ENCODE results near the gene UMAD1.

Gene UMAD1

DNA sequence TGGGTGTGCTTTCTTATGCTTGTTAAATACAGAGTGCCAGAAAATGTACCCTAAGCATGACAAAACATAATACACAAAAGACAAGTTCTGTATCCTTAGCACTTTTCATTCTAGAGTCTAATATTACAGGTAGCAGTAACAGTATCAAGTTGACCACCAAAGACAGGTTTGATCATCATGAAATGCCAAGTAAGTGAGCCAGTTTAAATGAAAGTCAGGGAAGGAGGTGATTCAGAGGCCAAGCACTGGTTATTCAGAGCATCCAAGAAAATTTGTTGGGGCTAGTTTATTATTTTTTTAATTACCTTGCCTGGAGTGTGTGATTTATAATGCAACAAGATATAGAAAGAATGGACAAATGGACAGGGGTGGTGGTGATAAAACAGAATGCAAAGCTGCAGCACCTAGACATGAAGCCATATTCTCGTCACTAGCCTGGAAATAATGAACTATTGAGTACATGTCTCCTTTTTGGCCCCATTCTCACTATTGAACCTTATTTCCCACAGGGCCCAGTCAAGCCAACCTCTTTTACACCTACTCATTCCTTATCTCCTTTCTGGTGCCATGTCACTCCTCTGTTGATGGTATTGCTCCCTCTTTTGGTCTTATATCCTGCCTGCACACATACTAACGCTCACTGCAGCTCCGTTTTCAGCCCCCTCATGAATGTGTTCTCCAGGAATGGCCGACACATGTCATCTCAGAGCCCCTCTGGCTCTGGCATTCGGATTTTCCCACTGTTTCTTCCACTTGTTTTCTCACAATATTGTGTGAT, 249.4 kb downstream of the UMAD1 start:
- Histone ChIP-seq H3K27me3 (replicated peaks) (no peaks in the 10 kb centered on the region), H3K27ac (no peak overlapping the region), H3K36me3 (replicated peaks) (no peaks in the 10 kb centered on the region), H3K4me3 (ENCODE audit: low read depth, low read length) (no peak overlapping the region)
- DNase-seq = no peak
- in situ Hi-C loops (cut with HindIII; ENCODE audit: low pct_ligation_motif_present, low sequenced_read_pairs) = no loop called here
- no peak for TF ChIP-seq CTCF (IDR thresholded peaks at IDR 0.05; ENCODE audit: low read depth, low read length, missing control alignments)

DNA sequence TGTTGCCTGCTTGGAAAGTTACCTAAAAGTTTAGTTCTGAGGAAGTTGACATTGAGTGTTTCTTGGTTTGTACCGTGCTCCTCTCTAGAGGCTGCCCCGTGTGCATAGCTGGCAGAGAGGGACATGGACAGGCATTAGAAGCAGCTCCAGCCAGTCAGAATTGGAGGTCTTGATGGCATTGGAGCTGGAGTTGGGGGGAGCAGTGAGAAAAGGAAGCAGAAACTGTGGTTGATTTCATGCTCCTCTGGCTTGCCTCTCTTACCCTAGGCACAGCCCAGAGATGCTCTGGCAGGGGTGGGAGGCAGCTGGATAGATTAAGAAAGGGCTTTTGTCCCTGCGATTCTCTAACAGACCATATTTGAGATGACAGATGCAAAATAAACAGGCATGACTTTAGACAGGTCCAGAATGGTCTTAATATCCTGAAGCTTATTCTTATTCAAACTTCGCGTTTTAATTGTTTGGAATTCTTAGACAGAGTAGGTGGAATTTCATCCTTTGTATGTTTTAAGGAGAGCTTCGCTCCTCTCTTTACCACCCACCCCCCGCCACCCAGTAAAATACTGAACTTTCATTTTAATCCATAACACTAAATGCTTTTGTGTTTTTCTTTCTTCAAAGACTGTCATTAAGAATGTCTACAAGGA, 254.6 kb downstream of the UMAD1 start:
- no peak for TF ChIP-seq CTCF (IDR thresholded peaks at IDR 0.05; ENCODE audit: low read depth, low read length, missing control alignments)
- no peak for DNase-seq
- H3K27ac ChIP-seq = no peak overlapping the region
- no peak overlapping the region for H3K4me3 ChIP-seq (ENCODE audit: low read depth, low read length)
- H3K27me3 ChIP-seq (replicated peaks) = no peaks in the 10 kb centered on the region
- no peaks in the 10 kb centered on the region for H3K36me3 ChIP-seq (replicated peaks)
- in situ Hi-C loops (cut with HindIII; ENCODE audit: low pct_ligation_motif_present, low sequenced_read_pairs) = no loop called here

DNA sequence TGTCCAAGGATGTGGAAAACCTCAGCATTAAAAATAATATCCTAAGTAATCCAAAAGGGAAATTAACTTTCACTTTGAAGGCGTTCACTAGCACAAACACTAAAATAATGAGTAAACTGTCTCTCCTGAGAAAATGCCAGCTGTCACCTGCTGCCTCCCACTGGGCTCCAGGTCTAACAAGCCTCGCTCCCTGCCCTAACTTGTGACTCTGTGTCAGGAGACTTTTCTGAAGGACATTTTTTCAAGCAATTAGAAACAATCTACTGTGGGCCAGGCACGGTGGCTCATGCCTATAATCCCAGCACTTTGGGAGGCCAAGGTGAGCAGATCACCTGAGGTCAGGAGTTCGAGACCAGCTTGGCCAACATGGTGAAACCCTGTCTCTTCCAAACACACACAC, 255.2 kb downstream of the UMAD1 start:
- Histone ChIP-seq H3K27me3 (replicated peaks) (no peaks in the 10 kb centered on the region), H3K27ac (no peak overlapping the region), H3K36me3 (replicated peaks) (no peaks in the 10 kb centered on the region), H3K4me3 (ENCODE audit: low read depth, low read length) (no peak overlapping the region)
- in situ Hi-C loops (cut with HindIII; ENCODE audit: low pct_ligation_motif_present, low sequenced_read_pairs) = no loop called here
- TF ChIP-seq CTCF (IDR thresholded peaks at IDR 0.05; ENCODE audit: low read depth, low read length, missing control alignments) = no peak
- DNase-seq = no peak

DNA sequence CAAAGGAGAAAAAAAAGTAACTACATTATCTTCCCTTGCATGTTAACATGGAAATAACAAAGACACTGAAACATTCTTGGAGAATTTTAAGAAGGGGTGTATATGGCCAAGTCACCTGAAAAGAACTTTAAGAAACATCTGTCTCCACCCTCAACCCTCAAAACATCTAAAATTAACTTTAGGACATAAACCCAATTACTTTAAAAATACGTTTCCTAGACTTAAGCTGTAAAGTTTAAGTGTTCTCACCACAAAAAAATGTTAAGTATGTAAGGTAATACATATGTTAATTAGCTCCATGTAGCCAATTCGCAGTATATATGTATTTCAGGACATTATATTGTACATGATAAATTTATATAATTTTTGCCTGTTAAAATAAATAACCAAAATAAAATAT, 257.0 kb downstream of the UMAD1 start:
- DNase-seq = no peak

GRCh38 chr7:7897949-7898515, 257.5 kb downstream of the UMAD1 start:
- Histone ChIP-seq H3K36me3 (replicated peaks) (no peaks in the 10 kb centered on the region), H3K4me3 (ENCODE audit: low read depth, low read length) (no peak overlapping the region), H3K27me3 (replicated peaks) (no peaks in the 10 kb centered on the region), H3K27ac (no peak overlapping the region)
- no peak for DNase-seq
- no peak for TF ChIP-seq CTCF (IDR thresholded peaks at IDR 0.05; ENCODE audit: low read depth, low read length, missing control alignments)
- in situ Hi-C loops (cut with HindIII; ENCODE audit: low pct_ligation_motif_present, low sequenced_read_pairs) = no loop called here

More for the DNA sequence above, 257.0 kb downstream of the UMAD1 start:
- in situ Hi-C loops (cut with HindIII; ENCODE audit: low pct_ligation_motif_present, low sequenced_read_pairs) = no loop called here
- Histone ChIP-seq H3K4me3 (ENCODE audit: low read depth, low read length) (no peak overlapping the region), H3K27ac (no peak overlapping the region), H3K27me3 (replicated peaks) (no peaks in the 10 kb centered on the region), H3K36me3 (replicated peaks) (no peaks in the 10 kb centered on the region)
- TF ChIP-seq CTCF (IDR thresholded peaks at IDR 0.05; ENCODE audit: low read depth, low read length, missing control alignments) = no peak
